Fibroblast of peridontal ligament (primary cell): ENCODE data around the gene RAB4B.
"Not testable (repeated sequence)": the region's sequence is repeated elsewhere in the genome, so short reads cannot be mapped to it uniquely, and the experiment has no call there.

Experiments
- DNase-seq: peaks from one replicate; pipeline ENCODE4 v3.0.0-alpha.2; 2010; ENCODE audit errors: extremely low read depth

The RAB4B gene

GRCh38 chr19:40750874-40751537 lies 27.0 kb upstream of the RAB4B start, which contains the start of gene SNRPA:
TSS of gene SNRPA (plus strand) at chr19:40751203. CDS start at chr19:40751409, 206 bp downstream.
- DNase-seq: peak; percentile 98

- no peak for DNase-seq
Observed at GRCh38 chr19:40752257-40752781, 25.7 kb upstream of the RAB4B start.

- DNase-seq: no peak
Observed at GRCh38 chr19:40754611-40755247, 23.3 kb upstream of the RAB4B start.

- DNase-seq: no peak
Observed at GRCh38 chr19:40755248-40755624, 22.8 kb upstream of the RAB4B start.

- no peak for DNase-seq
Observed at GRCh38 chr19:40755791-40756190, 22.3 kb upstream of the RAB4B start.

- DNase-seq: no peak
Observed at GRCh38 chr19:40756502-40757110, 21.4 kb upstream of the RAB4B start.

GRCh38 chr19:40758491-40758890 lies 19.6 kb upstream of the RAB4B start:
- no peak for DNase-seq

- no peak for DNase-seq
Observed at GRCh38 chr19:40759352-40759751, 18.7 kb upstream of the RAB4B start.

- no peak for DNase-seq
Observed at GRCh38 chr19:40762754-40763470, 15.1 kb upstream of the RAB4B start.

GRCh38 chr19:40763526-40763925 lies 14.5 kb upstream of the RAB4B start:
- DNase-seq: no peak

- DNase-seq: no peak
Observed at GRCh38 chr19:40763963-40764362, 14.1 kb upstream of the RAB4B start.

- DNase-seq: not testable (repeated sequence)
Observed at GRCh38 chr19:40766385-40766784, 11.7 kb upstream of the RAB4B start.

- DNase-seq: no peak
Observed at GRCh38 chr19:40768869-40769268, 9.2 kb upstream of the RAB4B start.

GRCh38 chr19:40771101-40771862 lies 6.8 kb upstream of the RAB4B start:
- not testable (repeated sequence) for DNase-seq

- no peak for DNase-seq
Observed at GRCh38 chr19:40774916-40775631, 3.0 kb upstream of the RAB4B start, which contains the start of gene MIA. TSS of gene MIA (plus strand) at chr19:40775521. CDS start at chr19:40775543, 22 bp downstream.

GRCh38 chr19:40775632-40776022 lies 2.4 kb upstream of the RAB4B start:
- no peak for DNase-seq

GRCh38 chr19:40776364-40776763 lies 1.7 kb upstream of the RAB4B start:
- no peak for DNase-seq

- peak; percentile 95 for DNase-seq
Observed at GRCh38 chr19:40776932-40777644, 959 bp upstream of the RAB4B start.

- no peak for DNase-seq
Observed at GRCh38 chr19:40777645-40777936, 456 bp upstream of the RAB4B start.

- DNase-seq: peak; percentile 20
Observed at GRCh38 chr19:40778706-40779284, 748 bp downstream of the RAB4B start.
